Colonic mucosa (tissue), 4 donors: Measurements from ENCODE around the gene SMURF2. TPM values are rescaled to one million over a fixed set of nuclear protein-coding genes. Genes with fewer than 3 reads are reported as not detected.

Source experiments
- DNase-seq: peaks from one replicate; pipeline ENCODE4 v3.0.0-alpha.2; 2020
- H3K27ac ChIP-seq: fragments of 200-600 bp; one replicate; pipeline ENCODE4 v1.8.0; 2021
- H3K27me3 ChIP-seq: fragments of 200-600 bp; one replicate; pipeline ENCODE4 v1.8.0; 2021
- H3K36me3 ChIP-seq: fragments of 200-600 bp; one replicate; pipeline ENCODE4 v1.8.0; 2021
- H3K4me1 ChIP-seq: fragments of 200-600 bp; one replicate; pipeline ENCODE4 v1.8.0; 2021; ENCODE audit warnings: mild to moderate bottlenecking
- H3K4me3 ChIP-seq: fragments of 200-600 bp; one replicate; pipeline ENCODE4 v1.8.0; 2021
- H3K9ac ChIP-seq, 2 donors: one replicate each; pipeline ENCODE4 v1.7.0; 2013; ENCODE audit warnings: control low read depth in 2 of 2, low read depth in 2 of 2, low read length in 2 of 2
- H3K9me3 ChIP-seq: fragments of 200-600 bp; one replicate; pipeline ENCODE4 v1.8.0; 2021
- intact Hi-C: fragments of 100-400 bp; cut with DNase I; formaldehyde crosslinking; loops from one replicate; pipeline ENCODE4 v1.14.1; 2022
- total RNA-seq, 2 donors: library from RNA; stranded (reverse); fragmentation: NEBNext Ultra II Directional in 1 of 2; extraction: Animal tissue kit (Norgen Biotek cat#: 25700) in 1 of 2; gene quantifications; one replicate each; pipeline ENCODE4 v1.2.1, GENCODE V29; 2021
- TF ChIP-seq, protein P1 (sequence below): fragments of 200-600 bp; IDR thresholded peaks from one replicate; pipeline ENCODE4 v1.8.0; 2022; ENCODE audit warnings: antibody characterized with exemption, mild to moderate bottlenecking
- donor health status: healthy.
- donor health status: DM: no; HTN: no; CAD: no.
- donor health status: DM: no; HTN: no; CAD: no.

The SMURF2 gene
- total RNA-seq, 2 donors from 2014 or later: 10.6 to 18.6 TPM

DNA sequence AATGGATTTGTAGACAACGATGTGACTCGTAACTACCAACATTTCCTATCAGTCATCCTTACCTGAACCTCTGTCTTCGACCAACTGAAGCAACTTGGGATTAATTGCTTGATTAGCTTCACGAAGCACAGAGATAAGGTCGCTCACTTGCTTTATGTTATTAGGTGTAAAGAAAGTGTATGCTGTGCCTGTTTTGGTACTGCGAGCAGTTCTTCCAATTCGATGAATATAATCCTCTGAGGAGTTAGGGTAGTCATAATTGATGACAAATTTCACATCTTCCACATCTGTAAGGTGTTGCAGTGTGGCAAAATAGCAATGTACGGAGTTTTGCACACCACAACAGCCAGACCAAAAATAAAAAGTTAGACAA, 161.6 kb downstream of the SMURF2 start:
- Histone ChIP-seq H3K36me3 (peaks cover 36% of the 10 kb centered on the region), H3K9me3 (no peaks in the 10 kb centered on the region), H3K4me1 (peaks cover 13% of the 10 kb centered on the region), H3K4me3 (no peak overlapping the region), H3K27ac (no peak overlapping the region), H3K27me3 (no peaks in the 10 kb centered on the region), H3K9ac (no peak overlapping the region)
- TF ChIP-seq, protein P1, sequence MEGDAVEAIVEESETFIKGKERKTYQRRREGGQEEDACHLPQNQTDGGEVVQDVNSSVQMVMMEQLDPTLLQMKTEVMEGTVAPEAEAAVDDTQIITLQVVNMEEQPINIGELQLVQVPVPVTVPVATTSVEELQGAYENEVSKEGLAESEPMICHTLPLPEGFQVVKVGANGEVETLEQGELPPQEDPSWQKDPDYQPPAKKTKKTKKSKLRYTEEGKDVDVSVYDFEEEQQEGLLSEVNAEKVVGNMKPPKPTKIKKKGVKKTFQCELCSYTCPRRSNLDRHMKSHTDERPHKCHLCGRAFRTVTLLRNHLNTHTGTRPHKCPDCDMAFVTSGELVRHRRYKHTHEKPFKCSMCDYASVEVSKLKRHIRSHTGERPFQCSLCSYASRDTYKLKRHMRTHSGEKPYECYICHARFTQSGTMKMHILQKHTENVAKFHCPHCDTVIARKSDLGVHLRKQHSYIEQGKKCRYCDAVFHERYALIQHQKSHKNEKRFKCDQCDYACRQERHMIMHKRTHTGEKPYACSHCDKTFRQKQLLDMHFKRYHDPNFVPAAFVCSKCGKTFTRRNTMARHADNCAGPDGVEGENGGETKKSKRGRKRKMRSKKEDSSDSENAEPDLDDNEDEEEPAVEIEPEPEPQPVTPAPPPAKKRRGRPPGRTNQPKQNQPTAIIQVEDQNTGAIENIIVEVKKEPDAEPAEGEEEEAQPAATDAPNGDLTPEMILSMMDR: no peak
- DNase-seq: no peak
- intact Hi-C loops: no loop called here

DNA sequence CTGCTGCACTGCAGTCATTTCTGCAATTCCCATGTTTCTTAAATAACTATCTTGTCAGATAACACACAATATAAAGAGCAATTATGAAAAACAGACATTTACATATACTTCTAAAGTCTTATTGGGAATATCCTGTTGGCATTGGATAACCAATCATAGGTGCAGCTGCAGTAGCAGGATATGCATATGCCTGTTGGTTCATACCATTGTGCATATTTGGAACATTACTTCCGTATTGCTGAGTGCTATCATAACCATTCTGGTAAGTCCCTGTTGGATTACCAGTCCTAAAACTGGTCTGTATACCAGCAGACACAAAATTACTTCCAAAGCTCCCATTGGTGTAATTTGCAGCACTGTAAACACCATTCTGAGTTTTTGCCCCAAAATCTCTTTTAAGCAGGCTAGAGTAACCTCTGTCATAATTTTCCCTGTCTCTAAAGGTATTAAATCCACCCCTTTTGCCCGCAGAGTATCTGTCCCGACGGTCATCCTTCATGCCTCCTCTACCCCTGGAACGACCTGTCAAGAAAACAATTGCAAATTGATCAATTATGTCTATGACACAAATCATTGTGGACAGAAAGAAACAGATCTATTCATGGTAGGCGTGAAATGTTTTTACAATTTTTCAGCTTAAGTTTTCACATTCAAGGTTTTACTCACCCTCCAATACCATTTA, 162.2 kb downstream of the SMURF2 start:
- TF ChIP-seq, protein P1: no peak
- Histone ChIP-seq H3K4me3 (no peak overlapping the region), H3K27ac (no peak overlapping the region), H3K9me3 (no peaks in the 10 kb centered on the region), H3K9ac (no peak overlapping the region), H3K4me1 (peaks cover 13% of the 10 kb centered on the region), H3K36me3 (peaks cover 36% of the 10 kb centered on the region), H3K27me3 (no peaks in the 10 kb centered on the region)
- intact Hi-C loops: no loop called here
- no peak for DNase-seq

DNA sequence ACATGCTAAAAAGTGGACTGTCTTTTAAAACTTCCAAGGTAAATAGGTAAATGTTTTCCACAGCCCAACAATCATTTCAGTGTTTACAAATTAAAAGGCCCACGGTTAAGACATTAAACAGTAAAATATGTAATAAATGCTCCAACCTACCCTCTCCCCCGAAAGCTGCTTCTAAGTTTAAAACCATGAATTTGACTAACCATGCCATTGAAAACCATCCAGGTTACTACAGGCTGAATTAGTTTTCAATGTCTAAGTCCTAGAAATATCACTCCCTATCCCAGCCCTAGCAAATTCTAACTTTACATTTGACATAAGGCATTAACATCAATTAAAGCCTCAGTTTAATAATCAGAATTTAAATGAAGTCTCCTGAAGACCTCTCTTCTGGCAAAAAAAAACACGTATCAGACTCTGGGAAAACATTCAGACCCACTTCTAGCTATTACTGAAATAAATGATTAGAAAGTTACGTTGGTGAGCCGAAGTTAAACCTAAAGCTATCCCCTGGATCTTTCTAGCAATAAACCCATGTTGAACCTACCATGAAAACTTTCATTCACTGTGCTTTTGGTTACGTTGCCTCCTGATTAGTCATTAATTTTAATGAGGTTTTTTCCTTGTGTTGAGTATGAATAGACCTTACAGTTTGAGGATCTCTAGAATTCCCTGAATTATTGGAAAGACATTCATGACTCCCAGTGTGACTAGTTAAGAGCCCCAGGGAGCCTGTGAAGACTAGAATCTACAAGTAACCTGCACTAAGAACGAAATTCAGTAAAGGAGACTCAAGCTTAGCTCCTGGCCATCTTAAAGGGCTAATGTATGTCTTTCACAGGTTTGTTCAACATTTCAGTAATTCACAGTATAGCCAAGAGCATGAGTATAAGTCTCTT, 163.6 kb downstream of the SMURF2 start:
- peak overlapping the region in 1 of 2 donors; percentile 13 for H3K9ac ChIP-seq
- no peak for DNase-seq
- H3K4me1 ChIP-seq: peaks cover 7% of the 10 kb centered on the region
- TF ChIP-seq, protein P1: no peak
- H3K36me3 ChIP-seq: peaks cover 34% of the 10 kb centered on the region
- no peaks in the 10 kb centered on the region for H3K9me3 ChIP-seq
- no peaks in the 10 kb centered on the region for H3K27me3 ChIP-seq
- no peak overlapping the region for H3K4me3 ChIP-seq
- H3K27ac ChIP-seq: peak overlapping the region; percentile 86
- intact Hi-C loops: no loop called here

DNA sequence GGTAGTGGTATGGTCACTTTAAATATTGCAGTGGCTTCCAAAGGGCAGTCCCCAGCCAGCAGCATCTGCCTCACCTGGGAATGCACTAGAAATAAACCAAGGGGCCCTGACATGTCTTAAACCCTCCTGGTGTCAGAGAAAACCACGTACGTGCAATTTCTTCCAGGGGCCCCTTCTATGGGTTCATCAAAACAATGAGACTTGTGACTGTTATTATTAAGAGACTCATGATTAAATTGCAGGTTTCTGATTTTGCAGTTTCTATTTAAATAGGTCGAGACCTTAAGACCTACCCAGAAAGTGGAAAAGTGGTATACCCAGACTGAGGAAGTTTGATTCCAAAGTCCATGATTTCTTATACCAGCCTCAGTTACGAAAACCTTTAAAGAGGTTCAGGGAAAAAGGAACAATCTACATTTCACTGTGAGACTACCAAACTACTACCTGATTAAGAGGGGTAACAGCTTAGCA, 164.5 kb downstream of the SMURF2 start:
- intact Hi-C loops: no loop called here
- Histone ChIP-seq H3K9me3 (no peaks in the 10 kb centered on the region), H3K9ac (peak overlapping the region; percentile 66 to 71), H3K4me3 (peak overlapping the region; percentile 79), H3K27ac (peak overlapping the region; percentile 86), H3K27me3 (no peaks in the 10 kb centered on the region), H3K4me1 (peaks cover 5% of the 10 kb centered on the region), H3K36me3 (peaks cover 25% of the 10 kb centered on the region)
- DNase-seq: no peak
- TF ChIP-seq, protein P1: no peak

DNA sequence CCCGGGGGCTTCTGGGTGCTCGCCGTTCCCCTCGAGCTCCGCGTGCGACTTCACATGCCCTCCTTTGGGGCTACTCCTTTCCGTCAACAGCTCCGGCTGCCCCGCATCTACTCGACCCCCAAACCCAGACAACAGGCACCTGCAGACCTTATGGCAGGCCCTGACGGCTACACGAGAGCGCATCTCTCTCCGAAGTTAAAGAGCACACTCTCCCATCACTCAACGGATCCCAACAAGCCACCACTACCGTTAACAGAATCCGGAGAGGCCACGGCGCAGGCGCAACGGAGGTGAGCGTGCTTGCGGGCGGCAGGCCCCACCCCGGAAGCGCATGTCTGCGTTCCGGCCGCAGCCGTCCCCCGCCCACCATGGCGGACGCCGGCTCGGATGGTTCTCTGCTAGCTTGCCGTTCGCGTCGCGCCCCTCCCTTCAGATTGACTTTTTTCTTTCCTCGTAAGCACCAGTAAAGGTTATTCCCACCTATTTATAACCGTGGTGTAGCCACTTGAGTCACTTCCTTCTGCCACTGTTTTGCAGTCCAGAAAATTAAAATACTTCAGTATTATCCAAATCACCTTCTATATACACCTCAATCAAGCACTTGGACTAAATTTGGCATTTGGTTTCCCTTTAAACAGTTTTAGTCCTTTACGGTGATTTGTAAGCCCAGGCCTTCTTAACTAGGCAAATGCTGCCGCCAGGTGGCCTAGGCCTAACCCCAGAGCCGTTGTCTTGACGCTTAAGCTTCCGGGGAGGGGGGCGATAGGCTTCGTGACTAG, 165.1 kb downstream of the SMURF2 start, which contains the start of gene POLG2:
Gene POLG2 (minus strand): TSS at position 269 of the 779 bp plus-strand sequence. CDS start 86 bp downstream, at position 183.
- Histone ChIP-seq H3K9ac (peak within 1 kb of the TSS; percentile 66 to 71), H3K36me3 (peaks cover 19% of the 10 kb centered on the region), H3K27ac (peak within 1 kb of the TSS; percentile 86), H3K4me3 (peak within 1 kb of the TSS; percentile 79), H3K4me1 (peaks cover 5% of the 10 kb centered on the region), H3K9me3 (no peaks in the 10 kb centered on the region), H3K27me3 (no peaks in the 10 kb centered on the region)
- TF ChIP-seq, protein P1: peak; percentile 28
- intact Hi-C loops: no loop called here
- peak; percentile 96 for DNase-seq
